Retina (tissue), 1 donor: ENCODE data around the gene RPTOR.

ENCODE experiments used
- DNase-seq: peaks from one replicate; pipeline ENCODE4 v3.0.0-alpha.2; 2016

RPTOR gene

DNA sequence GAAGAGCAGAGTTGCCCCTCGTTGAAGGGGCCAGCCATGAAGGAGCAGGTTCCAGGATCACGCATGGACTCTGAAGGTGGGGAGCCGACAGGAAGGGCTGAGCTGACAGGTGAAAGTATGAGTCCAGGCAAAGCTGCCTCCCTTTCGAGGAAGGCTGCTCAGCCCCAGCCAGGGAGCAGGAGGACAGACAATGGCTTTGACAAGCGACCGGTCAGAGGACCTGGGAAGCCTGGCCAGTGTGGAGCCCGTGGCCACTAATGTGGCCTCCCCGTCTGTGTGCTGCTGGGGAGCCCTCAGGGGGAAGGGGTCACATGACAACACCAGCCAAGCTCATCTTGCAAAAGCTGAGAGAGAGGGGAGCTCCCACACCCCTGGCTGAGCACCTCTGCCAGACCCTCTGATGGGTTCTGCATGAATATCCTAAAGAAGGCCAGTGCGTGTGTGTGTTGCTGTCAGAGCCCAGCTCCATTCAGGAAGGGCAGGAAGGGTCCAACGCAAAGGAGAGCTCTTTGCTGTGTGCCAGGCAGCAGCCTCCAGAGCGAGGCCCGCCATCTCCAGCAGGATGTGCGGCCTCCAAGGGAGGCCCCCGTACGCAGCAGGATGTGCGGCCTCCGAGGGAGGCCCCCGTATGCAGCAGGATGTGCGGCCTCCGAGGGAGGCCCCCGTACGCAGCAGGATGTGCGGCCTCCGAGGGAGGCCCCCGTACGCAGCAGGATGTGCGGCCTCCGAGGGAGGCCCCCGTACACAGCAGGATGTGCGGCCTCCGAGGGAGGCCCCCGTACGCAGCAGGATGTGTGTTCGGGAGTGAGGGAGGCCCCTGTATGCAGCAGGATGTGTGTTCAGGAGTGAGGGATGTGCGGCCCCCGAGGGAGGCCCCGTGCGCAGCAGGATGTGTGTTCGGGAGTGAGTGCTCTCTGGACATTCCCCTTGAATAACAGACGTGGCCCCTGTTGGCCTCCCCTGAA lies 344.9 kb downstream of the RPTOR start:
- no peak for DNase-seq

DNA sequence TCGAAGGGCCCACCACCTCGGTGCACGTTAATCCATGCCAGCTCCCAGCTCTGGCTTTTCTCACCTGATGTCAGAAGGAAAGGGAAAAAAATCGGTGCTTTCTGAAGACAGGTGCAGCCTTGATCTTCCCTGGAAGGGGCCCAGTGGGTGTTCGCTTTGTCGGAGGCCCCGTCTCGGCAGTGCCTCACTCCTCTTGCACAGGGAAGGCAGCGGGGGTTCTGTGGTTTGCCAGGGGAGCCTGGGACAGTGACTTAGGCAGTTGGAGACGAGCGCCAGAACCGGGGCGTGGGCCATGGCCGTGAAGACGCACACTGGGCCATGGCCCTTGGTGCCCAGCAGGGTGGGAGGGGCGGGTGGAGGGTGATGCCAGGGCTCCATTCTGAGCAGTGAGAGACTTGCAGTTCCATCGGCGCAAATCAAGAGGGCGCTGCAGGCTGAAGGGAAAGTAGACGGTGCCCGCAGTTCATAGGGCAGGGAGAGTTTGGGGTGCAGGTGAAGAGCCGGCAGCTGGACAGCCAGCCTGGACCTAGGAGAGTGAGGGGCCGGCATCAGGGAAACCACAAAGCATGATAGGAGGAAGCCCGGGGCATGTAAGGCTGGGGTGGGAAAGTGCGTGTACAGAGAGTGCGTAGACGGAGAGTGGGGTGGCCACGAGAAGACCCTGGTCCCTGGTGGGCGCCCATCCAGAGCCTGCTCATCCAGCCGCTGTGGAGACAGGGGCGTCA lies 345.7 kb downstream of the RPTOR start:
- no peak for DNase-seq

DNA sequence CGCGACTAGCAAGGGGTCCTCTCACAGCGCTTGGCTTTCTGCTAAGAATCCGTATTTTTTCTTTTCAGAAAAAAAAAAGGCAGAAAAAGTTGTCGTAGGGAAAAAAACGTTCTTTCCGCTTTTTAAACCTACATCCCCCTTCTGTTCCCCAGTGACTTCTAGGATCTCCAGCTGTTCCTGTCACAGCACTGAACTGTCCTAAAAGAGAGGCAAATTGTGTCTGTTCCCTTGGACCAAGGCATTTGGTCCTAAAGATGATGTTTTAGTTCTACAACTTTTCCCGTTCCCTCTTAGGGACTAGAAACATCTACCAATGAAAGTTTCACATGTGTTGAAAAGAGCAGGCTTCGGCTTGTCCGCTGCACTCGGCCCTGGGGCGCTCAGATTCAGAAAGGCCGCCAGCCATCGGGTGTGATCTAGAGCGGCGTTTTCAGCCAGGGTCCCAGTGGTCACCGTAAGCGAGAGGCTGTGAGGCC lies 346.3 kb downstream of the RPTOR start:
- DNase-seq: peak; percentile 21

DNA sequence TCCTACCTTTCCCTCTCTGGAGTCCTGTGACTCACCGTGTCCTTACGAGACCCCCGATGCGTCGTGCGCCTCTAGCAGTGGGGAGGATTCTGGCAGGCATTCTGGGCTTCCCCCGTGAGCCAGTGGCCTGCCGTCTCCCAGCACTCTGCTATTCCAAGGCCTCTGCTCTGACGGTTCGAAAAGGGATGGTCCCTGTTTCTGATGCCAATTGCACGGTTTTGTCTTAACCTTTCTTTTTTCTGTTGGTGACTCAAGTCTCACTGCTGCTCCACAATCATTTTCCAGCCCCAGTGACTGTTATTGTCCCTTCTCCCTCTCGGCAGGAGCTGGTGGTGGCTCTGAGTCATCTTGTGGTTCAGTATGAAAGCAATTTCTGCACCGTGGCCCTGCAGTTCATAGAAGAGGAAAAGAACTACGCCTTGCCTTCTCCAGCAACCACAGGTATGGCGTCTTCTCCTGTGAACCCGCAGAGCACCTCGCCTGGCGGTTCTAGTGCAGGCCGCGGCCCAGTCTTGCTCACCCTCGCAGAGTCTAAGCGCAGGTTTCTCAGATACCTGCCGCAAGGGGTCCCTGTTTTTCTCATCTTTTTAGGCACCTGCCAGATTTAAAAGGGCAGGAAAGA lies 346.9 kb downstream of the RPTOR start:
- DNase-seq: peak; percentile 28

DNA sequence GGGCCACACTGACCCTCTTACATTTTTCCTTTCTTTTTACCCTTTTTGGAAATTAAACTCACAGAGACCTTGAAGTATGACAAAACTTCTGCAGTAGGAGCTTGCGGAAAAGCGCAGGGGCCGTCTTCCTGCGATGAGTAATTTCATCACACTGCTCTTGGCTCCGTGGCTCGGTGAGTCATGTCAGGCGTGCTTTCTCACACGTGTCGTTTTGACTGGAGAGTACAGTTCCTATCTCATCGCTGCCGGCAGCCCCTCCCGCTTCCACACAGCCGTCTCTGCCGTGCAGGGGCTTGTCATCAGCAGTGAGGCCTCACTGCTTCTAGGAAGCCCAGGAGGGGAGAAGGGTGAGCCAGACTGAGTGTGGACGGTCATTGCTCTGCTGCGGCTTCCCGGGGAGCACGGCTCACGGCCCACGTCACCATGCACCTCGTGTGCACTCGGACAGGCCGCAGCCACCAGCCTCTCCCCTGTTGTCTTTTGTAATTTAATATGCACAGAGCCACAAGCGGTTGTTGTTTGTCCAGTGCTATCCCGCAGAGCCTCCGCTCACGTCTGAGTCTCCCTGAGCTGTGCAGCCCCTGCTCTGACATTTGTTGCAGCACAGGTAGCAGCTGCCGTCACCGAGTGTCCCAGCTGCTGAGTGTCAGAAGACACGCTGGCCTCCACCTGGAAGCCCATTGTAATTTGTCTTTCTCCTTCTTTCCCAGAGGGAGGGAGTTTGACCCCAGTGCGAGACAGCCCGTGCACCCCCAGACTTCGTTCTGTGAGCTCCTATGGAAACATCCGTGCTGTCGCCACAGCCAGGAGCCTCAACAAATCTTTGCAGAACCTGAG lies 347.6 kb downstream of the RPTOR start:
- peak; percentile 44 for DNase-seq

DNA sequence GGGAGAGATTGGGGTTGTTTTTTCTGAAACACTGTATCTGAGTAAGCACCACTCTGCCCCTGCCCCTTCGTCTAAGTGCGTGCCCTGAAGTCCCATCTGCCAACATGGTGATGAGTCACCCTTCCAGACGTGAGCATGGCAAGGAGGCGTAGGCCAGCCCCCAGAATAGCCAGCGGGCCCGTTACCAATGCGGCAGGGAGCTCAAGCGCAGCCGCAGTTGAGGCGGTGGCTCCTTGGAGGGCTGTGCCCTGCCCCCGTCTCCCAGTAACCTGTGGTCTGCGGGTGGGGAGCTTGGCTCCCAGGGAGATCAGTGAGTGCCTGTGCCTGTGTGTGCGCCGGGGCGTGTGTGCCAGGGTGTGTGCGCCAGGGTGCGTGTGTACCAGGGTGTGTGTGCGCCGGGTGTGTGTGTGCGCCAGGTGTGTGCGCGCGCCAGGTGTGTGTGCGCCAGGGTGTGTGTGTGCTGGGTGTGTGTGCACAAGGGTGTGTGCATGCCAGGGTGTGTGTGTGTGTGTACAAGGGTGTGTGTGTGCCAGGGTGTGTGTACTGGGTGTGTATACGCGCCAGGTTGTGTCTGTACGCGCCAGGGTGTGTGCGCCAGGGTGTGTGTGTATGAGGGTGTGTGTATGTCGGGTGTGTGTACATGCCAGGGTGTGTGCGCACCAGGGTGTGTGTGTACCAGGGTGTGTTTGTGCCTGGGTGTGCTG lies 348.4 kb downstream of the RPTOR start:
- DNase-seq: no peak

DNA sequence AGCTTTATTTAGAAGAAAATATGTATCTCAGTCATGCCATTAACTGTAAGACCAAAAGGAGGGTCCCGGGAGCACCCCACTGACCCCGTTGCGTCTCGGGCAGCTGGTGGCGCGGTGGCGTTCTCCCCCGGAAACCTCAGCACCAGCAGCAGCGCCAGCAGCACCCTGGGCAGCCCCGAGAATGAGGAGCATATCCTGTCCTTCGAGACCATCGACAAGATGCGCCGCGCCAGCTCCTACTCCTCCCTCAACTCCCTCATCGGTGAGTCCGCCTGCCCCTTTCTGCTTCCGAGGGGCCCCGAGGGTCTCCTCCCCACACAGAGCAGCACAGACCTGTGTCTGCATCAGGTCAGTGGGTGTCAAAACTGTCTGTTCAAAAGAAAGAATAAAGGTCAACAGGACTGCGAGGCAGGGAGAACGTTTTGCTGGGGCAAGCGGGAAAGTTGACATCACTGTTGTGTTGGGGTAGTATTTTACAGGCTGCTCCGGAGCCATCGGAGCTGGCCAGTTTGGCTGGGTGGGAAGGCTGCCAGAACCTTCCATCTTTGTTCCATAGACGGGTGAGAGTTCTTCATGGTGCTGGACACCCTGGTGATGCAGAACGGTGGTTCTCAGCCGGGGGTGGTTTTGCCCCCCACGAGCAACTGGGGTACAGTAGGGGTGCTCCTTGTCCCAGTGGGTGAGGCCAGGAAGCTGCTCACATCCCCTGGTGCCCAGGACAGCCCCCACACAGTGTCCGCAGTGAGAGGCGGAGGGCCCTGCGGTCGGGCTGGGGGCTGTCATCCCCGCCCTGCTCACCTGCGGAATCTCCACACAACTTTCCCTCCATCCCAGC lies 349.2 kb downstream of the RPTOR start:
- DNase-seq: no peak

DNA sequence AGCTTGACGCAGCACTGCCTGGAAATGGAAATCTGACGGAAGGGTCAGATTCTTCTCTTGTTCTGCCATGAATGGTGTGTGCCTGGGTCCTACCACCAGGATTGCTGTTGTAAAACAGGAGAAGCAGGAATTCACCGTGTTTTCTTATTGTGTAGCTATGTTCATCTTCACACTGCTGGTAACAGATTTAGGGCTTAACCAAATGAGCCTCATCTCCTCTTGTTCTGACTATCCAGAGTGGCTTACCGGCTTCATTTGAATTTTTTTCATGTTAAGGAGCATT lies 349.7 kb downstream of the RPTOR start:
- DNase-seq: no peak

DNA sequence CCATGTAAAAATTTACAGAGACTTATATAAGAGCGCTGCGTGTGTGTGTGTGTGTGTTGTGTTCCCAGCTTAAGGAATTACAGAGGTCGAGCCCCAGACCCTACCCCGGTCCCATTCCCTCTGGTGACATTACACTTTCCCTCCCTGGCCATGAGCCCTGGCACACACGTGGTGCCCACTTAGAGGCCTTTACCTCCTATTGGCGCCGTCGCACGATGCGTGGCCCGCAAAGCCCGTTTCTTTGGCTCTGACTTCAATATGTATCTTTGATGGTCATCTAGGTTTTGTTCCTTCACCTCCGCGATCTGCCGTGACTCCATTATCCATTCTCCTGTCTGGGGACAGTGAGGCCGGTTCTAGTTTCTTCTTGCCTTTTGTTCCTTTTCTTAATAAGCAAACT lies 350.1 kb downstream of the RPTOR start:
- DNase-seq: no peak

DNA sequence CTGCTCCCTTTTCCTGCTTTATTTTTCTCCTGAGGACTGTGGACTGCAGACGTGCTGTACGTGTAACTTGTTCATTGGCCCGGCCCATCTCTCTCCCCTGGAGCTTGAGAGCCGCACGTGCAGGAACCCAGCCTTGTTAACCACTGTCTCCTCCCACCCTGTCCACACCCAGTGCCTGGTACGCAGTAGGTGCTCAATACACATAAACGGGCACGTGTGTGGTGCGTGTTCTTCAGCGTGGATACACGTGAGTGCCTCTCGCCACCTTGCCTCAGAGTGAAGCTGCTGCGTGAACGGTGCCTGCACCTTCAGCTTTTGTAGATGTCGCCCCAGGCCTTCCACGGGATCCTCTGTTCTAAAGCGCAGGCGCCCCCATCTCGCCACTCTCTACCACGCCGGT lies 350.7 kb downstream of the RPTOR start:
- no peak for DNase-seq

DNA sequence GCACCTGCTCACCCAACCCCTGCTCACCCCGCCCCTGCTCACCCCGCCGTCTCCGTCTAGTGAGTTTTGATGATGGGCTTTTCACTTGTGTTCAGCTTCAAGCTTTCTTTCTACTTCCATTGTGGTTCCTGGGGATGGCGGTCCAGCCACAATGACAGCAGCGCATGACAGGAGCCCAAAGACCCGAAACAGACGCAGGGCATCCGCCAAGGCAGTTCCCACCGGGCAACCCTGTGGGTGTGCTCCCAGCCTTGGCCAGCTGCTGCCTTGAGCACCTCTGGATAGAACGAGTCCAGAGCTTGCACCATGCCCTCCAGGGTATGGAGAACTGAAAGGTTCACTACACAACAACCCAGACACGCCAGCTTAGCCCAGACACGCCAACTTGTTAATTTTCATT lies 354.1 kb downstream of the RPTOR start:
- peak; percentile 52 for DNase-seq

DNA sequence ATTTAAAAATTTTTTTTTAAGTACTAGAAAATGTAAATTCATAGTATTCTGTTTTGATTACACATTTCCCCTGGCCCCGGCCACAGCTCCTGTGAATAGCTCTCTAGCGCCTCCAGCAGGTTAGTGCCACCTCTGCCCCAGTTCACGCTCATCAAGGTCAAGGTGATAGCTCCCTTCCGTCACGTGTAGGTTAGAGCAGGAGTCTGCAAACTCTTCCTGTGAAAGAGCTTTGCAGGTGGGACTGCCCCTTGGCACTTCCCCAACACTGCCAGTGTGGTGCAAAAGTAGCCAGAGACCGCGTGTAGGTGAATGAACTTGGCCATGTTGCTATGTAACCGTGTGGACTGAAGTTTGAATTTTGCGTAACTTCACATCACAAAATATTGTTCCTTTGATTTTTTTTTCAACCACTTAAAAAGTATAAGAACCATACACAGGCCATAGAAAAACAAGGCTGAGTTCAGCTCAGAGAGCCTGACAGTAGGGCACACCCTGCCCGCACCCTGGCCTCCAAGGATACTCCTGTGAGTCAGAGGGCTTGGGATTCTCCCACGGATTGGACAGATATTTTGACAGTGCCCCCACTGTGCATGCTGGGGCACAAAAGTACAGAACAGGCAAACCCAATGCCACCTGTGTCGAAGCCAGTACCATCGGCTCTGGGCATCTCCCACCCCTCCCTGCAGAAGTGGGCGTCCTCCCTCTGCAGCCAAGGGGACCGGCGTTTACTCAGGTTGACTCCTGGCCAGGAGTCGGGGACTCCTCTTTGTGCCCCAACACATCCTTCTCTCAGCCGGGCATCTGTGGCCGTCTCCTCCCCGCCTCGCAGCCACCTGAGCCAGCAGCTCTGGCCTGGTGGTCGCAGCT lies 355.0 kb downstream of the RPTOR start:
- no peak for DNase-seq

DNA sequence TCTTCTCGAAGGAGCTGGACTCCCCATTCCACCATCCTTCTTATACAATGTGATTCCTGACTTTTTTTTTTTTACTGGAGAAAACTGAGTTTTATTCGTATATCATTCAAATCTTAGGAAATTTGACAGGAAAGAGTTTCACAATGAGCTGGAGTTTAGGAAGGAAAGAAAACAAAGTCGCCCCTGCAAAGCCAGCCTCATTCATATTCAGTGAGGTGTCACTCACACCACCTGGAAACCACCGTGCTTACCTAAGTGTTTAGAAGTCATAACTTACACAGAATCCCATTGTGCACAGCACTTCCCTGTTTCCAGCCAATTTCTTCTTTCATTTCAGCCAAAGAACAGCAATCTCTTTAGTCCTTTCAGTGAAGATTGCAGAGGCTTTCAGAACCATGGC lies 356.7 kb downstream of the RPTOR start:
- no peak for DNase-seq

DNA sequence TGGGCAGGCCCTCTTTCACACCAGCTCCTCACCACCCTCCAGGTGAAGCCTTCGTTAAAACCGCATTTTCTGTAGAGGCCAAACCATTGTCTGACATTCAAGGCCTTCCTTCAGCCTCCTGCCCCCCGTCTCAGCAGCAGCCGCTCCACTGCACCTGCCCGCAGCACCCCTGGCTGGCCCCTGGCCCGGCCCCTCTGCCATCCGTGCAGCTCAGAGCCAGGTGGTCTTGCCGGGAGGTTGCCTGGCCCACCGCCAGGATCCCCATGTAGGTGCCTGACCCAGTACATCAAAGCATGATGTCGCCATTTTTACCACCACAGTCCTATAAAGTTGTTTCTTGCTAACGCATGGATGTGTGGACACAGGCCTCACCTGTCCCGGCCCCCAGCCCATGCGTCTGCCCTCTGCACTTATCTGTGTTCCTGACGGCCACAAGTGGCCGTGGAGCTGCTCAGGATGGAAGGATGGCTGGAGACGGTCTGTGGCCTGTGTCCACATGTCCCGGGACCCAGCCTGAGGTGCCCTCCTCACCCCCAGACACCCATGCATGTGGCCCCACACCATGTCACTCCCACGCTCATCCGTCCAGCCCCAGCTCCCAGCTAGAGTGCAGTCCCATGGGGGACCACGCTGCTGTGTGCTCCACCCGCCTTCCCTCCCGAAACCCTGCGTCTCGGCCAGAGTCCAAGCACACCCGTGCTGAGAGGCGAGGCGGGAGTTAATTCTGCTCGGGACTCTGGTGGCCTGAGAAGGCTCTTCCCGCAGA lies 357.7 kb downstream of the RPTOR start:
- no peak for DNase-seq

DNA sequence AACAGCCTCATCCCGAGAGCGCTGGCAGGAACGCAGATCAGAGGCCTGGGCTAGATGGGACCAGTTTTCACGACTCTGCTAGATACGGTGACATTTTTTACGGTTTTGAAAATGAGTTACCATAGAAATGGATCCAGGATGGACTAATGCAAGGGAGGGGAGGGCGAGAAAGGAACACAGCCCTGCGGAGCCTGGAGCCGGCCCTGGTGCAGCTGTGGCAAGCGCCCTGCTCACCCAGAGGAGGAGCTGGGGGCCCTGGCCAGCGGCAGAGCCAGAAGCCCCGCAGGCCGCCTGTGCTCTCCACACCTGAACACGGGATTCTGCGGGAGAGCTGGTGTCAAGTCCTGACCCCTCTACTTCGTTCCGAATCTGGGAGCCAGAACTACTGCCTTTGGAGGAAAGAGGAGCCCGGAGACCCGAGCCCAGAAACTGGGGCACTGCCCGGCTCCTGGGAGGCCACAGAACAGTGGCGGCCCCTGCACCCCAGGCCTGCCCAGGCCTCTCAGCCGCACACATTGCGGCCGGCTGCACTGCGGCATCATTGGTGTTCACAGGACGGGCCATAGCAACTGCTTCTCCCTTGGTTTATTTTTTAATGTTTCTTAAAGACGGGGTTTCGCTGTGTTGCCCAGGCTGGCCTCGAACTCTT lies 358.4 kb downstream of the RPTOR start:
- DNase-seq: no peak

DNA sequence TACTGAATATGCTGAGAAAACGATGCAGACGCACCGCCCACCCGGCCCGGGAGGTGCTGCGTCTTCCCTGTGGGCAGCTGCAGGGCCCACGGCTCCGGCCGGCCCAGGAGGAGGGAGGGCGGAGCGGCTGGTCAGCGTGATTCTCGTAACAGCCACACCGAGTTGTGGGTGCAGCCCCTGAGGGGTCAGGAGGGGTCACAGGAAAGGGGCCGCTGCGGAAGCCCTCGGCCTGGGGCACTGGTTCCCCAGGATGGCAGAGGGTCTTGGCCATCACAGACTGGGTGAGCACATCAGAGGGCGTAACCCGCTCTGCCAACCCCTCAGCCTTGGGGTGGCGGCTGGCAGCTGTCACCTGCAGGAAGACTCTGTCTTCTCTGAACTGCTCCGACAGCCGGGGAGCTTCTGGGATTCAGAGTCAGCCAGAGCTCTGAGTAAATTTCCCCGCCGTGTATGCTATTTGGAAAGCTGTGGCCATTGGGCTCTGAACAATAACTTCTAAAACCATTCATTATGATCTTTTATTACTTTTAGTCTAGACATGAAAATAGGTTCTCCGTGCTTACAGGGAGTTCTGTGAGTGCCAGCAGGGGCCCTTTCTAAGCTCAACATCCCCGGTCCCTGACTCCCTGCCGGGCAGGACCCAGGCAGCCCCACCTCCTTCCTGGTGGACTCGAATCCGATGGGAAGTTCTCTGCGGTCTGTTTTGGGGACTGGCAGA lies 359.6 kb downstream of the RPTOR start:
- peak; percentile 48 for DNase-seq

DNA sequence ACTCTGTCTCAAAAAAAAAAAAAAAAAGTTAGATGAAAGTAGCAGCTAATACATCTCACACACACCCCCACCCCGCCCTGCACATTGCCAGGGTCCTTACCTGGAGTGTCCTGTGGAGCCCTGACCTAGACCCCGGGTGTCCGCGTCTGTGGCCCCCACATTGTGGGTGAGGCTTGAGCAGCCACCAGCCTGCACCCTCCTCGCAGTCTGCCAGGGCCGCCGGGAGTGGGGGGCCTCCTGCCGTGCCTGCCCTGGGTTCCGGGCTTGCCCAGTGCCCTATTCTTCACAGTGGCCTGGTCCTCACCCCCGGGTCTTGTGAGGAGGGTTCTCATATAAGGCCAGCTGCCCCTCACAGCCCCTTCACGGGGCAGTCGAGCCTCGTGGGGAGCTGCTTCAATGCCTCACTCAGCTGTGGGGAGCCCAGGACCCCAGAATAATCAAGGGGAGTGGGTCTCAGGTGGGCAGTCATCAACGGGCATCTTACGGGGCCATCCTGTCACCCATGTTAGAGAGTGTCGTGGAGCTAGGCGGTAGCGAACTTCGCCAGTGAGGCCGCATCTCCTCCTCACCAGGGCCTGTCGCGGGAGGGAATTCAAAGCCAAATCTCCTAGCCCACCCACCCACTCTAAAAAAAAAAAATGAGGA lies 361.1 kb downstream of the RPTOR start:
- no peak for DNase-seq
